Measurements from ENCODE around the gene USPL1. TPM values are rescaled to one million over a fixed set of nuclear protein-coding genes. Genes with fewer than 3 reads are reported as not detected.

The USPL1 gene
- total RNA-seq, 1 donor from 2014 or later = 18.4 TPM

- Histone ChIP-seq H3K9me3 (no peaks in the 10 kb centered on the region), H3K27ac (peak overlapping the region; percentile 100), H3K4me1 (peaks cover 50% of the 10 kb centered on the region), H3K27me3 (no peaks in the 10 kb centered on the region), H3K36me3 (no peaks in the 10 kb centered on the region), H3K4me3 (peak overlapping the region; percentile 18 to 71)
- DNase-seq (ENCODE audit: extremely low spot score in 2 of 2) = no peak
- intact Hi-C loops (cut with DNase I) = loop anchor here (5.0 to 10.0 kb wide), 2 partner anchors 155 to 212 kb away; partner anchors contain the start of gene HMGB1
- no peak for TF ChIP-seq CTCF (IDR thresholded peaks at IDR 0.05)
- no peak for TF ChIP-seq POLR2A (IDR thresholded peaks at IDR 0.05)
- TF ChIP-seq POLR2AphosphoS5 (IDR thresholded peaks at IDR 0.05; ENCODE audit: insufficient read depth in 1 of 2, low read depth in 1 of 2) = no peak
Measured at GRCh38 chr13:30619731-30620130, 2.0 kb downstream of the USPL1 start.

- H3K4me1 ChIP-seq = peaks cover 40% of the 10 kb centered on the region
- H3K9me3 ChIP-seq = no peaks in the 10 kb centered on the region
Measured at GRCh38 chr13:30620941-30621340, 3.2 kb downstream of the USPL1 start.

GRCh38 chr13:30622551-30622950 is 4.8 kb downstream of the USPL1 start:
- no peak overlapping the region for H3K27ac ChIP-seq
- TF ChIP-seq CTCF (IDR thresholded peaks at IDR 0.05) (no peak), POLR2A (IDR thresholded peaks at IDR 0.05) (no peak), POLR2AphosphoS5 (IDR thresholded peaks at IDR 0.05; ENCODE audit: insufficient read depth in 1 of 2, low read depth in 1 of 2) (no peak)
- H3K9me3 ChIP-seq = no peaks in the 10 kb centered on the region
- H3K27me3 ChIP-seq = no peaks in the 10 kb centered on the region
- intact Hi-C loops (cut with DNase I) = no loop called here
- DNase-seq (ENCODE audit: extremely low spot score in 2 of 2) = no peak
- H3K36me3 ChIP-seq = no peaks in the 10 kb centered on the region
- H3K4me1 ChIP-seq = peaks cover 54% of the 10 kb centered on the region
- no peak overlapping the region for H3K4me3 ChIP-seq

More at GRCh38 chr13:30620941-30621340, 3.2 kb downstream of the USPL1 start:
- TF ChIP-seq POLR2A (IDR thresholded peaks at IDR 0.05) (no peak), POLR2AphosphoS5 (IDR thresholded peaks at IDR 0.05; ENCODE audit: insufficient read depth in 1 of 2, low read depth in 1 of 2) (no peak), CTCF (IDR thresholded peaks at IDR 0.05) (no peak)
- Histone ChIP-seq H3K4me3 (no peak overlapping the region), H3K27me3 (no peaks in the 10 kb centered on the region), H3K36me3 (no peaks in the 10 kb centered on the region), H3K27ac (peak overlapping the region; percentile 100)
- DNase-seq (ENCODE audit: extremely low spot score in 2 of 2) = no peak
- intact Hi-C loops (cut with DNase I) = no loop called here

GRCh38 chr13:30623392-30623791 is 5.7 kb downstream of the USPL1 start:
- intact Hi-C loops (cut with DNase I) = no loop called here
- no peak for DNase-seq (ENCODE audit: extremely low spot score in 2 of 2)
- H3K4me1 ChIP-seq = peaks cover 57% of the 10 kb centered on the region
- H3K4me3 ChIP-seq = no peak overlapping the region
- H3K27ac ChIP-seq = peak overlapping the region; percentile 21
- H3K36me3 ChIP-seq = peaks cover 0 to 1% of the 10 kb centered on the region in 2 donors
- TF ChIP-seq CTCF (IDR thresholded peaks at IDR 0.05) (no peak), POLR2A (IDR thresholded peaks at IDR 0.05) (no peak), POLR2AphosphoS5 (IDR thresholded peaks at IDR 0.05; ENCODE audit: insufficient read depth in 1 of 2, low read depth in 1 of 2) (no peak)
- no peaks in the 10 kb centered on the region for H3K9me3 ChIP-seq
- no peaks in the 10 kb centered on the region for H3K27me3 ChIP-seq

GRCh38 chr13:30624630-30625029 is 6.9 kb downstream of the USPL1 start:
- Histone ChIP-seq H3K4me3 (no peak overlapping the region), H3K4me1 (peaks cover 57% of the 10 kb centered on the region), H3K36me3 (peaks cover 0 to 11% of the 10 kb centered on the region in 2 donors), H3K27me3 (no peaks in the 10 kb centered on the region), H3K9me3 (no peaks in the 10 kb centered on the region), H3K27ac (no peak overlapping the region)
- intact Hi-C loops (cut with DNase I) = no loop called here
- DNase-seq (ENCODE audit: extremely low spot score in 2 of 2) = no peak
- no peak for TF ChIP-seq POLR2AphosphoS5 (IDR thresholded peaks at IDR 0.05; ENCODE audit: insufficient read depth in 1 of 2, low read depth in 1 of 2)
- no peak for TF ChIP-seq CTCF (IDR thresholded peaks at IDR 0.05)
- TF ChIP-seq POLR2A (IDR thresholded peaks at IDR 0.05) = no peak
